ENCODE measurements around the gene ZNF30.
A peak's percentile ranks its signal among the peaks of the same experiment; 100 is the strongest.
"Not testable (repeated sequence)": the region's sequence is repeated elsewhere in the genome, so short reads cannot be mapped to it uniquely, and the experiment has no call there.

Gene ZNF30

GRCh38 chr19:34926685-34927375 is at the start of gene ZNF30:
Gene ZNF30, plus strand, starts transcription at chr19:34926903. Its CDS starts 3,045 bp downstream, at chr19:34929948.
- peak; percentile 89 for DNase-seq
- in situ Hi-C loops (cut with MboI; ENCODE audit: low pct_unique_long_range_greater_than_20kb, low sequenced_read_pairs): no loop called here

- in situ Hi-C loops (cut with MboI; ENCODE audit: low pct_unique_long_range_greater_than_20kb, low sequenced_read_pairs): no loop called here
- DNase-seq: no peak
Measured at GRCh38 chr19:34879563-34879962, 47.1 kb upstream of the ZNF30 start.

- in situ Hi-C loops (cut with MboI; ENCODE audit: low pct_unique_long_range_greater_than_20kb, low sequenced_read_pairs): no loop called here
- no peak for DNase-seq
Measured at GRCh38 chr19:34880034-34880433, 46.7 kb upstream of the ZNF30 start.

GRCh38 chr19:34881982-34882381 is 44.7 kb upstream of the ZNF30 start:
- DNase-seq: no peak
- in situ Hi-C loops (cut with MboI; ENCODE audit: low pct_unique_long_range_greater_than_20kb, low sequenced_read_pairs): no loop called here

- DNase-seq: no peak
- in situ Hi-C loops (cut with MboI; ENCODE audit: low pct_unique_long_range_greater_than_20kb, low sequenced_read_pairs): no loop called here
Measured at GRCh38 chr19:34888091-34888490, 38.6 kb upstream of the ZNF30 start.

- no peak for DNase-seq
- in situ Hi-C loops (cut with MboI; ENCODE audit: low pct_unique_long_range_greater_than_20kb, low sequenced_read_pairs): no loop called here
Measured at GRCh38 chr19:34900245-34900644, 26.5 kb upstream of the ZNF30 start.

GRCh38 chr19:34904664-34905527 is 21.8 kb upstream of the ZNF30 start:
- in situ Hi-C loops (cut with MboI; ENCODE audit: low pct_unique_long_range_greater_than_20kb, low sequenced_read_pairs): no loop called here
- DNase-seq: no peak

- in situ Hi-C loops (cut with MboI; ENCODE audit: low pct_unique_long_range_greater_than_20kb, low sequenced_read_pairs): no loop called here
- DNase-seq: no peak
Measured at GRCh38 chr19:34910770-34911169, 15.9 kb upstream of the ZNF30 start.

- in situ Hi-C loops (cut with MboI; ENCODE audit: low pct_unique_long_range_greater_than_20kb, low sequenced_read_pairs); DNase-seq: not testable (repeated sequence)
Measured at GRCh38 chr19:34917144-34917543, 9.6 kb upstream of the ZNF30 start.

- no peak for DNase-seq
- in situ Hi-C loops (cut with MboI; ENCODE audit: low pct_unique_long_range_greater_than_20kb, low sequenced_read_pairs): no loop called here
Measured at GRCh38 chr19:34918190-34918589, 8.5 kb upstream of the ZNF30 start.

- peak; percentile 34 for DNase-seq
- in situ Hi-C loops (cut with MboI; ENCODE audit: low pct_unique_long_range_greater_than_20kb, low sequenced_read_pairs): not testable (repeated sequence)
Measured at GRCh38 chr19:34920090-34920786, 6.5 kb upstream of the ZNF30 start.

- DNase-seq: no peak
- in situ Hi-C loops (cut with MboI; ENCODE audit: low pct_unique_long_range_greater_than_20kb, low sequenced_read_pairs): no loop called here
Measured at GRCh38 chr19:34925278-34925855, 1.3 kb upstream of the ZNF30 start.

- no peak for DNase-seq
- in situ Hi-C loops (cut with MboI; ENCODE audit: low pct_unique_long_range_greater_than_20kb, low sequenced_read_pairs): no loop called here
Measured at GRCh38 chr19:34926361-34926684, 380 bp upstream of the ZNF30 start.

- DNase-seq: no peak
- in situ Hi-C loops (cut with MboI; ENCODE audit: low pct_unique_long_range_greater_than_20kb, low sequenced_read_pairs): no loop called here
Measured at GRCh38 chr19:34932494-34932893, 5.8 kb downstream of the ZNF30 start.

- in situ Hi-C loops (cut with MboI; ENCODE audit: low pct_unique_long_range_greater_than_20kb, low sequenced_read_pairs): no loop called here
- no peak for DNase-seq
Measured at GRCh38 chr19:34936184-34936583, 9.5 kb downstream of the ZNF30 start.

GRCh38 chr19:34938886-34939285 is 12.2 kb downstream of the ZNF30 start:
- no peak for DNase-seq
- in situ Hi-C loops (cut with MboI; ENCODE audit: low pct_unique_long_range_greater_than_20kb, low sequenced_read_pairs): no loop called here

GRCh38 chr19:34943861-34944573 is 17.3 kb downstream of the ZNF30 start:
- DNase-seq: no peak
- in situ Hi-C loops (cut with MboI; ENCODE audit: low pct_unique_long_range_greater_than_20kb, low sequenced_read_pairs): no loop called here

- DNase-seq: no peak
- in situ Hi-C loops (cut with MboI; ENCODE audit: low pct_unique_long_range_greater_than_20kb, low sequenced_read_pairs): no loop called here
Measured at GRCh38 chr19:34953092-34953491, 26.4 kb downstream of the ZNF30 start.

Measured in KBM-7 (cell line).